Stromal cell of bone marrow (primary cell): ENCODE measurements around the gene AKR1C2.
A peak's percentile ranks its signal among the peaks of the same experiment; 100 is the strongest.
"Not testable (repeated sequence)": the region's sequence is repeated elsewhere in the genome, so short reads cannot be mapped to it uniquely, and the experiment has no call there.

ENCODE experiments used
- DNase-seq: peaks from one replicate; pipeline ENCODE4 v3.0.0-alpha.2; 2012; ENCODE audit warnings: low read depth

Gene AKR1C2

DNA sequence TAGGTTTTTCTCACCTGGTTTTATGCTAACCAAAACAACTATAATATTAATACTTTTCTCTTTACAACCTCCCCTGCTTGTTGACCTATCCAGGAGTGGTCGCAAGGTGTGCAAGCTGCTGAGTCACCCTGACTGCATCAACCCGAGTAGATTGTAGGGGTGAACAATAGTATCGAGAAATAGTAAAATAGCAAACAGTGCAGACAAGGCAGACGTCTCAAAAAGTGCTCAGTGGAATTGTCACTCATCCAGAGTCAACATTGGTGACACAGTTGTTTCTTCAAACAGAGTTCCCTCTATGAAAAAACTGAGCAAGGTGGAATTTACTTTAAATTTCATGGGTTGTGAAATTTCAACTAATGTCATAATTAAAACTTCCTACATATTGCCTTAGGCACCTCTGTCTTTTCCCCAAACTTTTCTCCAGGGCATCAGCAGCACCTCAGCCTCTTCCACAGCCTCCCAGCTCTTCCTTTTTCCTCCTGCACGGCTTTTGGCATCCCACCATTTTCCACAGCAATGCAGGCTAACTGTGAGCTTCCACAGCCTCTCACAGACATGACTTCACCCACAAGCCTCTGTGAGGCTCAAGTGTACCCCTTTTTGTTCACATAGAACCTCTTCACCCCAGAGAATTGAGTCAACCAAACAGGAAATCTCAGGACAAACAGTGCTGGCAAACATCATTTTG lies 46.6 kb downstream of the AKR1C2 start:
- DNase-seq = not testable (repeated sequence)

DNA sequence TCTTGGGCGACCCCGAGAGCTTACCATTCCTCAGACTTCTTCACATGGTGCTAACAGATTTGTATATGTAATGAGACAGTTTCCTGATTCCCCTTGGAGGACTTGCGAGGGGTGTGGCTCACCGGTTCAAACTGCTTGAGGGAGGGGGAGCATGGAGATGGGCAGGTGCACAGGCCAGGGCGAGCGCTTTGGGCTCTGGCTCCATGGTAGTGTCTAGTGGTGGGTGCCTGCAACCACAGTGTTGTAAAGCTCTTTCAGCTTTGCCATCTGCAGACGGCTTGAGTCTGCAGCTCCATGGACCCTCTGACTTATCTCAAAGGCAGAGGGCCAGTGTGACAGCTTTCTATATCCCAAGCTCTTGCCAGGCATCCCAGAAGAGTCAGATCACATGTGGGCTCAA lies 47.6 kb downstream of the AKR1C2 start:
- not testable (repeated sequence) for DNase-seq

DNA sequence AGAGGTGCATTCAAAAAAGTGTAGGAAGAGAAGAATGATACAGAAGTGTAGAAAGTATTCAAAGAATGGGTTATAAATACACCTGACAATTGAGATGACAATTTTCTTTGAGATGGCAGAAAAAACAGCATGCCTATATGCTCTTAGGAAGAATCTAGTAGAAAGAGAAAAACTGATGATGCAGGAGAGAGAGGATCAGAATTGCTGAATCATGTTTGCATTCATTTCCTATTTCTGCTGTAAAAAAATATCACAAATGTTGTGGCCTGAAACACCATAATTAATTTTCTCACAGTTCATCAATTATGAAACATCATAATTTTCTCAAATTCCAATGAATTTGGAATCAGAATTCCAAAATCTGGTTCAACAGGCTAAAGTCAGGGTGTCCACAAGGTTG lies 50.3 kb downstream of the AKR1C2 start:
- DNase-seq = no peak

DNA sequence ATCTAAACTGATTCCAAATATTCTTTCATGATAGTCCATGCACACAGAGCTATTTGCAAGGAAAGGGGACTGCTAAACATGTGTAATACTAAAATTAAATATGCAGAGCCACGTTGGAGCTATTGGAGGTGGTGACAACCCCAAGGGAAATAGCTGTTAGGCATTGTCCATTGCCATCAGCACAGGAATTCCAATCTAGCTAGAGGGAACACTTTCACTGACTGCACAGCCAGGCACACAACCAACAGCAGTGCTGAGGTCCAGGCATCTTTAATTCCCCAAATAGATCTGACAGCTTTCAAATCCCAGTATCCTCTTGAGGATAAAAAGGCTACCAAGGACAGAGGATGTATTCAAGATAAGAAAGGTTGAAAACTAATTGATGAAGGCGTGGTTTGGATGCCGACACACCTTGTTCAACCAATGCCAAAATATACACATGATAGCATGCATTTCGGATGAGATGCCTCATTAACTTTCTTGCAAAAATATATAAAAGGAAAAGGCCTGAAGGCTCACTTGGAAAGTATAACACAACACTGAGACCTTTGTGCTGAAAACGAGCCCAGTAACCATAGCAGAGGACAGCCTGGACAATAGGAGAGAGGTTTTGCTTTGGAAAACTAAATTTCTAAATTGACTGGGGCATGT lies 52.0 kb downstream of the AKR1C2 start:
- not testable (repeated sequence) for DNase-seq

DNA sequence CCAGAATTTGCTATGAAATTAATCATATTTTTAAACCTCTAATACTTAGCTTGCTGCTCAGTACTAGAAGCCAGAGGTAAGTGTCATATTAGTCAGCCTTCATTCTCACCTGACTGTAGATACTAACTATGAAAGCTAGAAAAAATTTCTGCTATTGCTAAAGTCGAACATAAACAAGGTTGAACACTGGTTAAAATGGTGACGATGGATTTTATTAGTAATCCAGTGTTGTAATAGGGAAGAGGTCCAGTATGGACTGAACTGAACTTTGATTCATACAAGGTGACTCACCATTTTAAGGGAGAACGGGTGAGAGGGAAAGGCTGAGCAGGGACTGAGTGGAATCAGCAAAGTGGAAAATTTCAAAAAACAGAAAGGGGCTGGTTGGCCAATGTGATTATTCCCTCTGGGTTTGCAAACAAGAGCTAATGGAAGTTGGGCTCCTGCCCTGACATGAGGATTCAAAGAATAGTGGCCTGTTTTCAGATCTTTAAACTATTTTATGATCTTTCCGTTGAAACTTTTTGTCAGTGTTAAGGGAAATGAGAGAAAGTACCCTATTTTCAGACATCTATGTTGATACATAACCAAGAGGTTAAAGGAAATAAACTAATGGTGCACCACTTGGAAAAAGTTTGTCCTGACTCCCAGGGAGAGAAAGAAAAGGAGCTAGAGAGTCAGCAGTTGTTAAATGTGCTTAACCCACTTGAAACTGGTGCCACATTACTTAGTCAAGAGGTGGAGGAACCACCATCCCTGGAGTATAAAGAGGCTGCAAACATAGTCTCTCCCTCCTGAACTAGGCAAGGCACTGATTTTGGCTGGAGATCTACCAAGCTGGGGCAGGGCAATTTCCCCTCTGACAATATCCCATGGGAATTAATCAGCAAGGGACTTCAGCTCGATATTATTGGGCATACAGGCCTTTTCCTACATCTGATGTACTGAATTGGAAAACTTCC lies 55.7 kb downstream of the AKR1C2 start:
- peak; percentile 99 for DNase-seq

DNA sequence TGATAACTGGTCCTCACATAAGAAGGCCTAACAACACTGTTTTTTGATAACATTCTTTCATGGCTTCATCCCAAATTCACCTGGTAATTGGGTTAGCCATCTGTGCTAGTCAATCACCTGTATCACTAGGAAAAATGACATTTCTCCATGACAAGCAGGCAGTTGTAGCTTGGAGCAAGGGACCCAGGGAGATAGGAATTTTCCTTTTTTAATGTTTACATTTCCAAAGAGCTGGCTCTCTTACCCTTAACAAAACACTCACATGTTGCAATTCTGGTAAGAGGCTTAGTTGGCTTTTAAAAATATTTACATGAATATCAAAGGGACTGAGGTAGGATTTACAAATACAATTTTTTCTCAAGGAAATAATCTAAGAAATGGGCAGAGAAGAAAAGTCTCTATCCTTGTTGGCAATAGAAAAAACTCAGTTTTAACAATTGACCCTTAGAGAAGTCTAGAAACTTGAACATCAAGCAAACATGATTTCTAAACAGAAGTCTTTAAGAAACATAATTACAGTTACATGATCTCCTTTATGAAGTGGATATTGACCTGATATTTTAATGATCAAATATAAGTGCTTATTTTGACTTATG lies 56.5 kb downstream of the AKR1C2 start:
- peak; percentile 65 for DNase-seq

DNA sequence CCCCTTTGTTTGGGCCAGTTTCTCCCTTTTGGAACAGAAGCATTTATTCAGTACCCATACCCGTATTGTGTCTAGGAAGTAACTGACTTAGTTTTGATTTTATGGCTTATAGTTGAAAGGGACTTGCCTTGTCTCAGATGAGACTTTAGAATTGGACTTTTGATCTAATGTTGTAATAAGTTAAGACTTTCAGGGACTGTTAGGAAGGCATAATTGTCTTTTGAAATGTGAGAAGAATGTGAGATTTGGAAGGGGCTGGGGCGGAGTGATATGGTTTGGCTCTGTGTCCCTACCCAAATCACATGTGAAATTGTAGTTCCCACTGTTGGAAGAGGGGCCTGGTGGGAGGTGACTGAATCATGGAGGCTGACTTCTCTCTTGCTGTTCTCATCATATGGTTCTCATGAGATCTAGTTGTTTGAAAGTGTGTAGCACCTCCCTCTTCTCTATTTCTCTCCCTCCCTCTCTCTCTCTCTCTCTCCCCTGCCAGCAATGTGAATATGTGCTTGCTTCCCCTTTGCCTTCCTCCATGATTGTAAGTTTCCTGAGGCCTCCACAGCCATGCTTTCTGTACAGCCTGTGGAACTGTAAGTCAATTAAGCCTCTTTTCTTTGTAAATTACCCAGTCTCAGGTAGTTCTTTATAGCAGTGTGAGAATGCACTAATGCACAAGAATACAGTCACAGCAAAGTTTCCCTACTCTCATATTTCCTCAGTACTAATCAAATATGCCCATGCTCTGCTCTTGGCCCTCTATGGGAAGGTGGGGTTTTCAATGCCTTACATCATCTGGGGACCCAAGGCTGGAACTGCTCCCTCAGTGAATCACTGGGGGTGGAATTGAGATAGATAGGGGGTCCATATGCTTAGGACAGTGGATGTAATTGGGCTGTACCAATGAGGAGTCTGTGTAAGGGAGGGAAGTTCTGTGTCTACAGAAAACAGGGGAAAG lies 57.6 kb downstream of the AKR1C2 start:
- DNase-seq = no peak

DNA sequence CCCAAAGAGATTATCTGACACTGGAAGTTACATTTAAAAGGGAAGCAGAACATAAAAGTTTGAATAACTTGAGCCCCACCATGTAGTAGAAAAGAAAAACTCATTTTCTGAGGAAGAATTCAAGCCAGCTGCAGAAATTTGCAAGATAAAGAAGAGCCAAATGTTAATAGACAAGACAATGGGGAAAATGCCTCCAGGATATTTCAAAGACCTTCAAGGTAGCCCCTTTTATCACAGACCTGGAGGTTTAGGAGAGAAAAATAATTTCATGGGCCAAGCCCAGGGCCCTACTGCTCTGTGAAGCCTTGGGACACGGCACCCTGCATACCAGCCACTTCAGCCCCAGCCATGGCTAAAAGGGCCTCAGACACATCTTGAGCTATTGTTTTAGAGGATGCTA lies 58.8 kb downstream of the AKR1C2 start:
- no peak for DNase-seq

DNA sequence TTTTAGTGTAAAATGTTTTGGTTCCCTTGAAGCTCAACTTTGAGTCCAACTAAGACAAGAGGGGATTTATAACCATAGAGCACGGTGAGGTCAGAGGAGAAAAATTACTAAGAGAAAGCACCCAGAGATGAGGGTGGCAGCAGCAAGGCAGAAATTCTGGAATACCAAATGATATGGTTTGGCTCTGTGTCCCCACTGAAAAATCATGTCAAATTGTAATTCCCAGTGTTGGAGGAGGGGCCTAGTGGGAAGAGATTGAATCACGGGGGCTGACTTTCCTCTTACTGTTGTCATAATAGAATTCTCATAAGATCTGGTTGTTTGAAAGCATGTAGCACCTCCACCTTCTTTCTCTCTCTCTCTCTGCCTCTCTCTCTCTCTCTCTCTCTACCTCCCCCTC lies 59.8 kb downstream of the AKR1C2 start:
- peak; percentile 61 for DNase-seq

DNA sequence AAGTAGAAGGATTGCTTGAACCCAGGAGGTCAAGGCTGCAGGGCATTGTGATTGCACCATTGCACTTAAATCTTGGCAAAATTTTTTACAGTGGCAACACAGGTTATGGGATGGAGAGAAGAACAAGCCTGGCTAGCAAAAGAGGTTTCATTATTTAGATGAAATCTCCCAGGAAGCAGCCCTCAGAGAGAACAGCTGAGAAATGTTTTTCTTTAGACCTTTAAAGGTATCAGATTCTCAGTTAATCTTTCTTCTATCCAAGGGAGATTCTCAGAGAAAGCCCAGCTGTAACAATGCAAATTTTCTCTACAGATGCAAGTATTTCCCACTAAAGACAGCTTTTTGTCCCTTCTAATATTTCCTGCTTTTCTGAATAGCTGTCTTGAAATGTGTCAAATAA lies 60.2 kb downstream of the AKR1C2 start:
- DNase-seq = not testable (repeated sequence)

DNA sequence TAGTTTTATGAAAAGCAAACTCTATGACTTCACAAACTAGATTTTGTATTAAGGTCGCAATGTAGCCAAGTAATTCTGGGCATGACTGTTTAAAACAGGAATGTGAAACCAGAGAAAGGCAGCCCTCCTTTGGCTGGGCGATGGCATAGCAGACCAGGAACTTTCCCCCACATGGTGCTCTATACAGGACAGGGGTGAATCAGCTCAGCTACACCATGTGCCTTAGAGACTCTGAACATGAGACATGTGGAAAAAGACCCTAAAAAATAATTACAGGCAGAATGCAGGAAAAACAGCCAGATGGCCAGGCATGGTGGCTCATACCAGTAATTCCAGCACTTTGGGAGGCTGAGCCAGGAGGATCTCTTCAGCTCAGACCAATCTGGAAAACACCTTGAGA lies 60.7 kb downstream of the AKR1C2 start:
- DNase-seq = peak; percentile 73

DNA sequence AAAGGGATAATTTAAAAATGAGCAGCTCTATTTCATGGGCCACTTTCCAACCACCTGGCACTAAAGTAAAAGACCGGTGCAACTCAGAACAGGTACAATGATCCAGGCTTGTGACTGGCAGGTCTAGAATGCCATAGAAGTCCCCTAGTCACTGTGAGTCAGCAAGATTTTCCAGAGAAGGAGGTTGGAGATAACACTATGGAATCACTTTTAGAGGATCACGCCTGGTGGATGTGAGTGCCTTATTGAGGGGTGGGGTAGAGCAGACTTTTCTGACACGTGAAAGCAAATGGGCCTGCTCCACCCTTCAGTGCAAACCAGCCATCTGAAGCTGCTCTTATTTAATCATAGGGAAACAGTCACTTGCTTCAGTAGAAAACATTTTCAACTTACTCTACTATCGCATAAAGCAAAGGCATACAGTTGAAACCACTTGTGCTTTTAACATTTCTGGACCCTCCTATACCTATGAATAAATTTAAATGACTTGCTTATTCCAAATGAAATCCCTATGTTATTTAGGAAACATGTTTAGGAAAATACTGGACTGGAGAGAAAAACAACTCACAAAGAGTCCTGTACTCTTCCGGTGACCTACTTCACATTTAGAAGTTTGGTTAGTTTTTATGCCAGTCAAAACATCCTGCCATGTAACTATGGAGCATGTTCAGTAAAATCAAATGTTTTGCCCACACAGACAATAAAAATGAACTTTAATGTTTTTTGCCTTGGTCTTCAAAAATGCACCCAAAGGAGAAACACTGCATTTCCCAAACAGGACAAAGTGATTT lies 61.9 kb downstream of the AKR1C2 start:
- no peak for DNase-seq

DNA sequence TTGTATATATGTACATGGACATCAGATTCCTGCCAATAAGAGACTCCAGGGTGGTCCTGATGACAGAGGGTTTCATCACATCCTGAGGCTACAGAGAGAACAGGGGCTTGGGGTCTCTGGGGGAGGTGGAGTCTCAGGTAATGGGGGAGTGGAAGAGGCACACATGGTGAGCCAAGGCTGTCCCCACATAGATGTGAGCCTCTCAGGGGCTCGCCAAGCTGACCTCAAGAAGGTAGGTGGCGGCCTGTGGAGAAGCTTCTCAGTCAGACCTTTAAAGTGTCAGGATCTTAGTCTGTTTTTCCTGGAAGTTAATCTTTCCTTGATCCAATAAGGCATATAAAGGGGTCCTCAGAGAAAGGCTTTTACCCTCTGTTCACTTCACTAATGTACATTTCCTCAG lies 62.7 kb downstream of the AKR1C2 start:
- DNase-seq = not testable (repeated sequence)

DNA sequence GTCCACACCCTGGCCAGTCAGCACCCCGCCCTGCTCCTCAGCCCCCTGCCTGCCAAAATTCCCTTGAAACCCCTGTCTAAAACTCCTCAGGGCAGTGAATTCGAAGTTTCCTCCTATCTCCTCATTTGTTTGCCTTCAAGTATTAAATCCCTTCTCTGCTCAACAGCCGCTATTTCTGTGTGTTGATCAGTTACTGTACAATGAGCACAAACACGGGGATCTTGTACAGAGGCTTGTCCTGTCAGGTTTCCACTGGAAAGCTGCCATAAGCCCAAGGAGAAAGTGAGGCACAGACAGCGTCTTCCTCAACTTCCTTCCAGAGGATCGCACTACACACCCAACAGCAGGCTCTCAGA lies 63.6 kb downstream of the AKR1C2 start:
- not testable (repeated sequence) for DNase-seq

DNA sequence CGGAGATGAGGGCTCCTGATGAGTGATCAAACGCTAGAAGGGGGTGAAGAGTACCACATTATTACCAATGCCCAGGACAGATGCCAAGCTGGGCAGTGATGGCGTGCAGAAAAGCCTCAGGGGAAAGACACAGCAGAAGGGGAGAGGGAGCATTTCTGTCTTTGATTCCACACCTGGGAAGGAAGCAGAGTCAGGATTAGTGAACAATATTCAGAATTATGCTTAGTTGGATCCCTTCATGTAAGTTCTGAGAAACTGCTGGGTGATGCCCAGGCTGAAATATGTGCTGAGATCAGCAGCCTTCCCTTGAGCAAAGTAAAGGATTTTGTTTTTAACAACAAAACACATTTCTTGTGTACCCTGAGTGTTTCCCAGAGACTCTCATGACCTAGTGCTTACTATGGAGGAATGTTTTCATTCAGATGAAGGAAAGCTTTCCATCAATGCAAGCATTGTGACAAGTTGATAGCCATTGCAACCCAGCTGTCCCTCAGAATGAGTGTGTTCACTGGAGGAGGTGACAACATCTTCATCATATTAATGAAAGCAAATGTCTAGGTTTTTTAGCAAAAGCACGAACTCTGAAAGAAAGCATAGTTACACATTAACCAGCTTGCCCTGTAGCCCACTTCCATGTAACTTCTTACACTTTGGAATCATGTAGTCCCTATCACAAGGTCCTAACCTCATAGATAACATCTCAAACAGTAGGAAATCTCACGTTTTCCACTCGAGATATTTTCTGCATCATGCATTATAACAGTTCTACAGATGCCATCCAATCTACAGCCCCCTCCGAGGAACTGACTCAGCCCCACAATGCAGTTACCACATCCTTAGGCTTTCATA lies 64.2 kb downstream of the AKR1C2 start:
- DNase-seq = no peak
